Measurements from ENCODE around the gene TUBA3E.
"Not testable (repeated sequence)": the region's sequence is repeated elsewhere in the genome, so short reads cannot be mapped to it uniquely, and the experiment has no call there.

Gene TUBA3E

DNA sequence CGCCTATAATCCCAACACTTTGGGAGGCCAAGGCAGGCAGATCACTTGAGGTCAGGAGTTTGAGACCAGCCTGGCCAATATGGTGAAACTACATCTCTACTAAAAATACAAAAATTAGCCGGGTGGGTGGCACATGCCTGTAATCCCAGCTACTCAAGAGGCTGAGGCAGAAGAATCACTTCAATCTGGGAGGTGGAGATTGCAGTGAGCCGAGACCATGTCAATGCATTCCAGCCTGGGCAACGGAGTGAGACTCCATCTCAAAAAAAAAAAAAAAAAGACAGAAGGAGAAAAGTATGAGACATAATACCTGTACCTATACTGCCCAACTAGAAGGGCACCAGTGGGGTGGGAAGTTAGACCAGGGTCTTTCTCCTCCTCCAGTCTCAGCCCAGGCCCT lies 38.9 kb downstream of the TUBA3E start:
- not testable (repeated sequence) for H3K4me1 ChIP-seq (ENCODE audit: control insufficient read depth, low read depth, low read length); H3K9me3 ChIP-seq (ENCODE audit: control insufficient read depth, low read depth, low read length); H3K27ac ChIP-seq (ENCODE audit: low read length); H3K27me3 ChIP-seq (ENCODE audit: control insufficient read depth, insufficient read depth, low read length); H3K4me3 ChIP-seq (ENCODE audit: low read length); H3K9ac ChIP-seq (ENCODE audit: low read length)
- H3K36me3 ChIP-seq (ENCODE audit: control insufficient read depth, low read depth, low read length): peaks cover 19% of the 10 kb centered on the region

DNA sequence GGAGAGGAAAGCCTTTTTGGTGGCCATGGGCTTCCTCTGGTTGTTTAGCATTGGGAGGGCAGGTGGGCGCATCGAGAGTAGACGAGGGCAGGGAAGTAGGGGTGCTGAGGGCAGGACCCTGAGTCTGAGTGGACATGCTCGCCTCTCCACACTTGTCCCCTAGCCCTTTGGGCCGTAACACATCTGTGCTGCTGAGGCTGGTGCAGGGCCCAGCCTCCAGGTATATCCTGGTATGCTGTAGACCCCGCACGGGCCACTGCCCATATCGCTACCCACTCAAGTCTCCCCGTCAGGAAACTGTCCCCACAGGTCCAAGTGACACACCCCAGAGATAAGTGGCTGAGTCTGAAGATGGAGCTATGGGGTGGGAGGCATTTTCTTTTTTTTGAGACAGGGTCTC lies 39.6 kb downstream of the TUBA3E start:
- no peak overlapping the region for H3K9ac ChIP-seq (ENCODE audit: low read length)
- peaks cover 18% of the 10 kb centered on the region for H3K36me3 ChIP-seq (ENCODE audit: control insufficient read depth, low read depth, low read length)
- no peaks in the 10 kb centered on the region for H3K27me3 ChIP-seq (ENCODE audit: control insufficient read depth, insufficient read depth, low read length)
- no peaks in the 10 kb centered on the region for H3K9me3 ChIP-seq (ENCODE audit: control insufficient read depth, low read depth, low read length)
- H3K27ac ChIP-seq (ENCODE audit: low read length): no peak overlapping the region
- H3K4me3 ChIP-seq (ENCODE audit: low read length): no peak overlapping the region
- no peaks in the 10 kb centered on the region for H3K4me1 ChIP-seq (ENCODE audit: control insufficient read depth, low read depth, low read length)

DNA sequence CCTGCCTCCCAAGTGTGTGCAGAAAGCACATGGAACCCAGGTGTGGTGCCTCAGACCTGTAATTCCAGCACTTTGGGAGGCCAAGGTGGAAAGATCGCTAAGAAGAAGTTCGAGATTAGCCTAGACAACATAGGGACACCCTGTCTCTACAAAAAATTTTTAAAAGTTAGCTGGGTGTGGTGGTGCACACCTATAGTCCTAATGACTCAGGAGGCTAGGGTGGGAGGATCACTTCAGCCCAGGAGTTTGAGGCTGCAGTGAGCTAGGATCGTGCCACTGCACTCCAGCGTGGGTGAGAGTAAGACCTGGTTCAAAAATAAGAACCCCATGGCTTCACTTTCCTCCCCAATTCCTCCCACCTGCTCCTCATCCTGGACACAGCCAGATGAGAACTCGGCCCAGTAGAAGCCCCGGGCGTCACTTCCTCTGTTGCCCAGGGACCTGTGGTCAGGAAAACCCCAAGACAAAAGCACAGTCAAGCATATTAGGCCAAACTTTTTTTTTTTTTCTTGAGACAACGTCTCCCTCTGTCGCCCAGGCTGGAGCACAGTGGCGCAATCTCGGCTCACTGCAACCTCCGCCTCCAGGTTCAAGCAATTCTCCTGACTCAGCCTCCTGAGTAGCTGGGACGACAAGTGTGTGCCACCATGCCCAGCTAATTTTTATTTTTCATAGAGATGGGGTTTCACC lies 40.3 kb downstream of the TUBA3E start:
- H3K4me3 ChIP-seq (ENCODE audit: low read length); H3K4me1 ChIP-seq (ENCODE audit: control insufficient read depth, low read depth, low read length); H3K27ac ChIP-seq (ENCODE audit: low read length); H3K9me3 ChIP-seq (ENCODE audit: control insufficient read depth, low read depth, low read length); H3K27me3 ChIP-seq (ENCODE audit: control insufficient read depth, insufficient read depth, low read length); H3K9ac ChIP-seq (ENCODE audit: low read length): not testable (repeated sequence)
- H3K36me3 ChIP-seq (ENCODE audit: control insufficient read depth, low read depth, low read length): peaks cover 18% of the 10 kb centered on the region

DNA sequence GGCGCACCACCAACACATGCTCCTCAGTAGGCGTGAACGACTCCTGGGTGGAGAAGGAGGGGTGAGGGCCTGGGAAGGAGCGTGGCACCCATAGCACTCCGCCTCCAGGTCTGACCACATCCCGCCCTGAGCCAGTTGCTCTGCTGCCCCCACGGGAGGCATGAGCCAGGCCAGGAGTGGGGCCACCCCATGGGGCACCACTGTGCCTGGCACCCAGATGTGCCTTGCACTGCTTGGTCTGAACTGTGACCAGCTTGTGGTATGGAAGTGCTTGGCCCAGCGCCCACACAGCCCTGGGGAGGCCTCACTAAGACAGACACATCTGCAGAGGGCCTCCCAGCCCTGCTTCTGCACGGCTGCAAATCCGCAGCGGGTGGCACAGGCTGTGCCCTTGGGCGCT lies 40.9 kb downstream of the TUBA3E start:
- peaks cover 19% of the 10 kb centered on the region for H3K36me3 ChIP-seq (ENCODE audit: control insufficient read depth, low read depth, low read length)
- H3K4me3 ChIP-seq (ENCODE audit: low read length); H3K9ac ChIP-seq (ENCODE audit: low read length); H3K9me3 ChIP-seq (ENCODE audit: control insufficient read depth, low read depth, low read length); H3K4me1 ChIP-seq (ENCODE audit: control insufficient read depth, low read depth, low read length); H3K27me3 ChIP-seq (ENCODE audit: control insufficient read depth, insufficient read depth, low read length); H3K27ac ChIP-seq (ENCODE audit: low read length): not testable (repeated sequence)

DNA sequence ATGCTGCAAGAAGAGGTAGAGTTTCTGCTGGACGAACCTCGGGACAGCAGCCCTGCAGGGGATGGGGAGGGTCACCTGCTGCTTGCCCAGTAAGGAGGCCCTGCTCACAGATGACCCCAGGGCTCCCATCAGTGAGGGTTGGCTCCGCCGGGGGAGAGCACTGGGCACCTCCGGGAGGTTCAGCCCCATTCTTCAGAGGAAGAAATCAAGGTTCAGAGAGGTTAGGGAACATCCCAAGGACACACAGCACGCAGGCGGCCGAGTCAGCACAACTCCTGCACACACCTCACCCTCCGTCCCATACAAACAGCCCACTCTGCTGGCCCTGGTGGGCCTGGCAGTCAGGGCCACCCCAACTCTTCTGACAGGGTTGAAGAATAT lies 41.6 kb downstream of the TUBA3E start:
- H3K36me3 ChIP-seq (ENCODE audit: control insufficient read depth, low read depth, low read length): peaks cover 23% of the 10 kb centered on the region
- no peaks in the 10 kb centered on the region for H3K4me1 ChIP-seq (ENCODE audit: control insufficient read depth, low read depth, low read length)
- no peak overlapping the region for H3K27ac ChIP-seq (ENCODE audit: low read length)
- H3K9me3 ChIP-seq (ENCODE audit: control insufficient read depth, low read depth, low read length): no peaks in the 10 kb centered on the region
- no peak overlapping the region for H3K4me3 ChIP-seq (ENCODE audit: low read length)
- H3K27me3 ChIP-seq (ENCODE audit: control insufficient read depth, insufficient read depth, low read length): no peaks in the 10 kb centered on the region
- no peak overlapping the region for H3K9ac ChIP-seq (ENCODE audit: low read length)

DNA sequence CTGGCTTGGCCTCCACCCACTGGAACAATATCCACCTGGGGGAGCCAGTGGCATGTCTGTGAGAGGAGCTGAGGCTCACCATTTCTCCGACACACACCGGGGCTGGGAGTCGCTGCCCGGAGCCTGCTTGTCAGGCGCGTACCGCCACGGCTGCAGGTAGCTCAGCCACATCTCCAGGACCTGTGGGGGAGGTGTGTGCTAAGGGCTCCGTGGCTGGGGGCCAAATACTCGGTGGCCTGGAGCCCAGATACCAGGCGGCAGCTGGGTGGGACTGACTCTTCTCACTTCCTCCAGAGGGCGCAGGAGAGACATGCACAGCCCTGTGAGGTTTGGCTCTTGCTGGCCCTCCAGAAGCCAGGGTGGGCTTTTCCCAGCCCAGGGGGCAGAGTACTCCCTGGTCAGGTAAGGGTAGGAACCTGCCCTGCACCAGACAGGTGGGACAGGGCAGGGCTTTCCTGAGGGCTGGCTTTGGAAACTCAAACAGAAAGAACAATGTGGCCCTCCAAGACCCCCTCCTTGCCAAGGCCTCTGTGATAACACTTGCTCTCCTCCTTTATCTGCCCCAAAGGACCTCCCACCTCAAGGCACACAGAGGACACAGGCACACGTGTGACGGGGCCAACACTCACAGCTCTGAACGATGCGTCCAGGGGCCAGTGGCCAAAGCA lies 42.1 kb downstream of the TUBA3E start:
- H3K36me3 ChIP-seq (ENCODE audit: control insufficient read depth, low read depth, low read length): peaks cover 23% of the 10 kb centered on the region
- H3K4me3 ChIP-seq (ENCODE audit: low read length); H3K4me1 ChIP-seq (ENCODE audit: control insufficient read depth, low read depth, low read length); H3K9me3 ChIP-seq (ENCODE audit: control insufficient read depth, low read depth, low read length); H3K27me3 ChIP-seq (ENCODE audit: control insufficient read depth, insufficient read depth, low read length); H3K27ac ChIP-seq (ENCODE audit: low read length); H3K9ac ChIP-seq (ENCODE audit: low read length): not testable (repeated sequence)

DNA sequence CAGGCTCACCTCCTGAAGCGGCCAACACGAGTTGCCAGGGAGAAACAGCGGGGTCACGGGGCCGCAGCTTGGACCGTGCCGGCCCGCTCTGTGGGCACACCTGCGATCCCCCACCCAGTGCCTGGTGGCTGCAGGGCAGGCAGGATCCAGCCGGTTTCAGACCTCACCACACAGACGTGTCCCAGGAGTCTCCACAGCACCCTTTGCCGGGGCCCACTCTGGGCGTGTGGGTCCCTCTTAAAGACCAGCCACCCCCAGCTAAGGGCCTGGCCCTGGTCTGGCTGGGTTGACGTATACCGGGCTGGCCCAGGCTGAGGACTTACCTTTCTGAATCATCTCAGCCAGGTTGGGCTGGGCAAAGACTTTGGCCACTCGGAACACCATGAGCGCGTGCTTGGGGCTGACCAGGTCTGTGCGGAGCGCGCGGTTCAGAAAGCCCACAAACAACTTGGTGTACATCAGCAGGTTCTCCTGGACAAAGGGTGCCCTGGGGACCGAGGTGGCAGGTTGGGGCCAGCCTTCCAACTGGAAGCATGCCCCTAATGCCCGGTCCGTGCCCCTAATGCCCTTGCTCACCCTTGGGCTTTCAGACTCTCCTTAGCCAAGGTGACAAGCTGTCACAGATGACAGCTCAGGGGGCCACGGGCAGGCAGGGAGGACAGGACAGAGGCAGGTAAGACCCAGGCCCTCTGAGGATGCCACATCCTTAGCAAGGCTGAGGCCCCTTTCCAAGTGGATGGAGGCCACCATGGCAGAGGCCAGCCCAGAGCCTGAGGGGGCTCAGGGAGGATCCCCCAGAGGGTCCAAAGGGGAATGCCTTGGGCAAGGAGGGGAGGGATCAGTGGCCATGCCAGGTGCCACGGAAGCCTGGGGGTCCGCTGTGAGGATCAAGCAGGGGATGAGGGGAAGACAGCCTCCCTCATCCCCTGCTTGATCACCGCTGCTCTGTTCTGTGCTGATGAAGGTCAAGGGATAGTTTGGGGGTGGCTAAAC lies 43.2 kb downstream of the TUBA3E start:
- no peaks in the 10 kb centered on the region for H3K27me3 ChIP-seq (ENCODE audit: control insufficient read depth, insufficient read depth, low read length)
- H3K27ac ChIP-seq (ENCODE audit: low read length): no peak overlapping the region

DNA sequence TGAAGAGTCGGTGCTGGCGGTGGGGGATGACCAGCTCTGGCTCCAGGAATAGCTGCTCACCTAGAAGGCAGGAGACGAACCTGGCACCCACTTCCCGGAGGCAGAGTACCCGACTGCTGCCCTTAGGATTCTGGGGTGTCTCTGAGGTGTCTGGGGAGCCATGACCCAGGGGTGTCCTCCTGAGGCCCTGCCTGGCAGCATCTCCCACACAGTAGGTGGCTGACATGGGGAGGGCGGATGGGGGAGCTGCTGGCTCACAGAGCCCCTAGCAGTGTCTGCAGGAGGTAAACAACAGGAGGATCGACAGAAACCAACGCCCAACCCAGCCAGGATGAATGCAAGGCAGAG lies 43.8 kb downstream of the TUBA3E start:
- not testable (repeated sequence) for H3K4me1 ChIP-seq (ENCODE audit: control insufficient read depth, low read depth, low read length); H3K9me3 ChIP-seq (ENCODE audit: control insufficient read depth, low read depth, low read length); H3K4me3 ChIP-seq (ENCODE audit: low read length); H3K27me3 ChIP-seq (ENCODE audit: control insufficient read depth, insufficient read depth, low read length); H3K27ac ChIP-seq (ENCODE audit: low read length); H3K9ac ChIP-seq (ENCODE audit: low read length)
- H3K36me3 ChIP-seq (ENCODE audit: control insufficient read depth, low read depth, low read length): peaks cover 21% of the 10 kb centered on the region

More for the DNA sequence above, 43.2 kb downstream of the TUBA3E start:
- Histone ChIP-seq H3K9ac (ENCODE audit: low read length) (no peak overlapping the region), H3K4me3 (ENCODE audit: low read length) (no peak overlapping the region), H3K36me3 (ENCODE audit: control insufficient read depth, low read depth, low read length) (peaks cover 21% of the 10 kb centered on the region), H3K9me3 (ENCODE audit: control insufficient read depth, low read depth, low read length) (no peaks in the 10 kb centered on the region), H3K4me1 (ENCODE audit: control insufficient read depth, low read depth, low read length) (no peaks in the 10 kb centered on the region)

DNA sequence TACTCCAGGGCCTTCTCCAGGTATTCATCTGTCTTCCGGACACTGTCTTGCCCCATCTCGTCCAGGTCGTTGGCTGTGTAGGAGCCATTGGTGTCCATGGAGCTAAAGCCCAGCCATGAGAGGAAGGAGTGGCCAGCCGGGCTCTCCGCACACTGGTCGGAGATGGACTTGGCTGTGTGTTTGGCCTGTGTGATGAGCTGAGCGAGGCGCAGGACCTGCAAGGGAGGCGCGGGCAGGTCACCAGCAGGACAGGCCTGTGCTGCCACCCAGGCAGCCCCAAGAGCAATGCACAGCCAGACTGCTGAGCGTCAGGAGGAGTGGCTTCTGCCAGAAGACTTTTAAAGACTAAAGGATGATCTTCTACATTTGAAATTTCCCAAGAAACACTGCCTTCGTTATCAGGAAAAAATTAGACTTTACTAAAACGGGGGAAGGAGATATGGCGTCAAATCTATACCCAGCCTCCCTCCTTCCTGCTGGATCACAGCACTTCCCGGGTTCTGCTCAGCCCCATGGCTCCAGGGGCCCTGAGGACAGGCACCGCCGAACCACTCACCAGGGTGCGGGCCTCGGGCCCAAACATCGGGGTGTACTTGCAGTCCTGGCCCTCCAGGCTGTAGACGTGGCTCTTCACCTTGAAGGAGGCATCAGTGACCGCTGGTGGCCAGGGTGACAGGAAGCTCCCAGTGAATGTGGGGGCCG lies 44.4 kb downstream of the TUBA3E start:
- H3K36me3 ChIP-seq (ENCODE audit: control insufficient read depth, low read depth, low read length): peaks cover 21% of the 10 kb centered on the region
- H3K4me3 ChIP-seq (ENCODE audit: low read length); H3K9ac ChIP-seq (ENCODE audit: low read length); H3K4me1 ChIP-seq (ENCODE audit: control insufficient read depth, low read depth, low read length); H3K27me3 ChIP-seq (ENCODE audit: control insufficient read depth, insufficient read depth, low read length); H3K27ac ChIP-seq (ENCODE audit: low read length); H3K9me3 ChIP-seq (ENCODE audit: control insufficient read depth, low read depth, low read length): not testable (repeated sequence)

DNA sequence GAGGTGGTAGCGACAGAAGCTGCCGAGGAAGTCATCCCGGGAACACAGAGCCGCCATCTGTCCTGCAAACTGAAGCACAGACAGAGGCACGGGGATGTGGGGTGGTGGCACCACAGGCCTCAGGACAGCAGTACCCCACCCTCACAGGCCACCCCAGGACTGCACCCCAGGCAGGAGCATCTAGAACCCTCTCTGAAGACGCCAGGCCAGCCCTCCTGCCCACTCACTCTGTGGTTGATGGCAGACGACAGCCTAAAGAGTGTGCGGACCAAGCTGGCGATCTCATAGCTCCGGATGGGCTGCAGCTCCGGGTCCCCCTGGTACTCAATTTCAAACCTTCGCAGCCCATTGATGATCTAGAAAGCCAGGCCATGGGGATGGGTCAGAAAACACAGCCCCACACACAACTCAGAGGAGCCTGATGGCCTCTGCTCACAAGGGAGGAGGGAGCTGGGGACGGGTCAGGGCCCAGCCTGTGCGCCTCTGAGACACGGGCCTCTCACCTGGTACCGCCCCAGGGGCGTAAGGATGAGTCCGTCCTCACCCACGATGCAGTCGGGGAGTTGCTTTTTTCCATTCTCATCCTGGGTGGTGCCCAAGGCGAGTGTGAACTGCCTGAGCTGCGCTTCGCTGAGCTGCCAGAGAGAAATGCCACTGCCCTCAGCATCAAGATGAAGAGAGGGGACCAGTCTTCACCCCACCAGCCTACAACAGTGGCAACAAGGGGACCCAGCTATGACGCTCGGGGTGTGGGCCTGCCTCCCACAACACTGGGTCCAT lies 45.2 kb downstream of the TUBA3E start:
- Histone ChIP-seq H3K9ac (ENCODE audit: low read length) (no peak overlapping the region), H3K4me3 (ENCODE audit: low read length) (no peak overlapping the region), H3K9me3 (ENCODE audit: control insufficient read depth, low read depth, low read length) (no peaks in the 10 kb centered on the region), H3K27ac (ENCODE audit: low read length) (no peak overlapping the region), H3K36me3 (ENCODE audit: control insufficient read depth, low read depth, low read length) (peaks cover 17% of the 10 kb centered on the region), H3K4me1 (ENCODE audit: control insufficient read depth, low read depth, low read length) (no peaks in the 10 kb centered on the region), H3K27me3 (ENCODE audit: control insufficient read depth, insufficient read depth, low read length) (no peaks in the 10 kb centered on the region)

All from iPS-18a (cell line).